Peyer's patch (tissue), 4 donors: Measurements from ENCODE around the gene RUNX3. TPM values are rescaled to one million over a fixed set of nuclear protein-coding genes. Genes with fewer than 3 reads are reported as not detected.

Source experiments
- DNase-seq, 3 donors: peaks; one replicate each; pipeline ENCODE4 v3.0.0-alpha.2; 2017 to 2019
- H3K27ac ChIP-seq, 4 donors: fragments of 200-600 bp; sonication (generic); one replicate each; pipeline ENCODE4 v1.5.1; 2016 to 2019
- H3K27me3 ChIP-seq, 2 donors: fragments of 200-600 bp; sonication (generic); one replicate each; pipeline ENCODE4 v1.5.1; 2019
- H3K36me3 ChIP-seq, 3 donors: fragments of 200-600 bp; sonication (generic); one replicate each; pipeline ENCODE4 v1.5.1; 2016 to 2019
- H3K4me1 ChIP-seq, 4 donors: fragments of 200-600 bp; sonication (generic); one replicate each; pipeline ENCODE4 v1.5.1; 2016 to 2019
- H3K4me3 ChIP-seq, 4 donors: fragments of 200-600 bp; sonication (generic); 1 replicate in 3 of 4; 2 replicates in 1 of 4; pipeline ENCODE4 v1.5.1; 2016 to 2019; ENCODE audit warnings: mild to moderate bottlenecking in 1 of 4
- H3K9me3 ChIP-seq, 4 donors: fragments of 200-600 bp; sonication (generic); one replicate each; pipeline ENCODE4 v1.5.1; 2016 to 2019; ENCODE audit warnings: mild to moderate bottlenecking in 1 of 4
- POLR2A ChIP-seq, 2 donors: fragments of 450-650 bp; IDR thresholded peaks; one replicate each; pipeline ENCODE4 v1.5.1; 2017; ENCODE audit warnings: antibody characterized with exemption in 2 of 2, mild to moderate bottlenecking in 2 of 2, moderate library complexity in 2 of 2
- small RNA-seq, 2 donors: library from RNA; depleted of rRNA; stranded (forward); fragments of <200 nt; gene quantifications; one replicate each; pipeline ENCODE3, GENCODE V24; 2016
- total RNA-seq, 4 donors: library from RNA; depleted of rRNA; stranded (reverse); fragments of >200 nt; gene quantifications; one replicate each; pipeline ENCODE4 v1.1.0, GENCODE V29; 2016
- TF ChIP-seq, protein P1 (sequence below), 6 experiments: fragments of 450-650 bp in 4 of 6; fragments of 200-600 bp in 2 of 6; sonication (generic) in 1 of 6; IDR thresholded peaks; one replicate each; pipeline ENCODE4 v1.5.1; 2017 to 2019; ENCODE audit warnings: antibody characterized with exemption in 6 of 6, mild to moderate bottlenecking in 3 of 6, moderate library complexity in 1 of 6

RUNX3 gene
- total RNA-seq, 4 donors from 2014 or later, result 2.1 to 9.9 (median 6.0) TPM

DNA sequence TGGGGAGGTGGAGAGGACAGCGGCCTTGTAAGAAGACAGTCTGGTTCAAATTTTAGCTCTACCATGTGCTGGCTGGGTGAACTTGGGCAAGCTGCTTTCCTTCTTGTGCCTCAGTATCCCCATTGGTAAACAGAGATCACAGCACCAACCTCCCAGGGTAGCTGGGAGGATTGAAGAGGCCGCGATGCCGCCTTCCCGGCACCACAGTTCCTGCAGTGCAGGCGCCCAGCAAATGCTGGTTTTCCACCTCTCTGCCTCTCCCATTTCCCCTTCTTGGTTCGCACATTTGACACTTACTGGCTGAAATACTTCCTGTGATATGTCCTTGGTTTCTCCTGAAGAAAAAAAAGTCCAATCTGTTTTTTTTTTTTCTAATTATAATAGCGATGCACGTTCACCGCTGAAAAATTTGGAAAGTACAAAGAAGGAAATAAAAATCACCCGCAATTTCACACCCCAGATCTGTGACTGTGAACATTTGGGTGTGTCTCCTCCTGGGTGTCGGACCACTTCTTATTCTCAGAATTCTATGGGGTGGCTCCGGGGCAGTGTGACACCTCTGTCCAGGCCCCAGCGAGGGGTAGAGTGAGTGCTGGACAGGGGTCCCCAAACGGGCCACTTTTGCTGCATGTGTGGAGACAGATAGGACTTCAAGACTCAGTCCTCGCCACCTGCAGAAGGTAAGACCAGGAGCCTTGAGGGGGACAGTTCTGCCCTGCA is 73.1 kb downstream of the RUNX3 start:
- H3K36me3 ChIP-seq, result no peaks in the 10 kb centered on the region
- peaks cover 0 to 12% (median 0%) of the 10 kb centered on the region in 4 donors for H3K4me1 ChIP-seq
- no peaks in the 10 kb centered on the region for H3K9me3 ChIP-seq
- no peak overlapping the region for H3K27ac ChIP-seq
- no peak overlapping the region for H3K4me3 ChIP-seq
- no peak for DNase-seq
- no peaks in the 10 kb centered on the region for H3K27me3 ChIP-seq
- TF ChIP-seq POLR2A (IDR thresholded peaks at IDR 0.05), result no peak
- TF ChIP-seq, protein P1, sequence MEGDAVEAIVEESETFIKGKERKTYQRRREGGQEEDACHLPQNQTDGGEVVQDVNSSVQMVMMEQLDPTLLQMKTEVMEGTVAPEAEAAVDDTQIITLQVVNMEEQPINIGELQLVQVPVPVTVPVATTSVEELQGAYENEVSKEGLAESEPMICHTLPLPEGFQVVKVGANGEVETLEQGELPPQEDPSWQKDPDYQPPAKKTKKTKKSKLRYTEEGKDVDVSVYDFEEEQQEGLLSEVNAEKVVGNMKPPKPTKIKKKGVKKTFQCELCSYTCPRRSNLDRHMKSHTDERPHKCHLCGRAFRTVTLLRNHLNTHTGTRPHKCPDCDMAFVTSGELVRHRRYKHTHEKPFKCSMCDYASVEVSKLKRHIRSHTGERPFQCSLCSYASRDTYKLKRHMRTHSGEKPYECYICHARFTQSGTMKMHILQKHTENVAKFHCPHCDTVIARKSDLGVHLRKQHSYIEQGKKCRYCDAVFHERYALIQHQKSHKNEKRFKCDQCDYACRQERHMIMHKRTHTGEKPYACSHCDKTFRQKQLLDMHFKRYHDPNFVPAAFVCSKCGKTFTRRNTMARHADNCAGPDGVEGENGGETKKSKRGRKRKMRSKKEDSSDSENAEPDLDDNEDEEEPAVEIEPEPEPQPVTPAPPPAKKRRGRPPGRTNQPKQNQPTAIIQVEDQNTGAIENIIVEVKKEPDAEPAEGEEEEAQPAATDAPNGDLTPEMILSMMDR (IDR thresholded peaks at IDR 0.05), result no peak

DNA sequence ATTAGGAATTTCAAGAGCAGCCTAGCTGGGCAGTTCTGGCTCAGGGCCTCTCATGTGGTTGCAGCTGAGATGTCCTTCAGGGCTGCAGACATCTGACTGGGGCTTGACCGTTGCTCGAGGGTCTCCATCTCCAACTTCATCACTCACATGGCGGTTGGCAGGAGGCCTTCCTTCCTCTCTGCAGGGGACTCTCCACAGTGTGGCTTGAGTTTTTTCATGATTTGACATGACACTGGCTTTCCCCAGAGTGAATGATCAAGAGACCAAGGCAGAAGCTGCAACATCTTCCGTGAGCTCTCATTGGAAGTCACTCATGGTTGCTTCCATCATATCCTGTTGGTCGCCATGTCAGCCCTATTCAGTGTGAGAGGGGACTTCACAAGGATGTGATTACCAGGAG is 74.6 kb downstream of the RUNX3 start:
- Histone ChIP-seq H3K9me3 (no peaks in the 10 kb centered on the region), H3K4me3 (no peak overlapping the region), H3K27me3 (no peaks in the 10 kb centered on the region), H3K27ac (no peak overlapping the region), H3K36me3 (no peaks in the 10 kb centered on the region), H3K4me1 (no peaks in the 10 kb centered on the region)
- TF ChIP-seq, protein P1 (IDR thresholded peaks at IDR 0.05), result no peak
- no peak for TF ChIP-seq POLR2A (IDR thresholded peaks at IDR 0.05)
- no peak for DNase-seq

DNA sequence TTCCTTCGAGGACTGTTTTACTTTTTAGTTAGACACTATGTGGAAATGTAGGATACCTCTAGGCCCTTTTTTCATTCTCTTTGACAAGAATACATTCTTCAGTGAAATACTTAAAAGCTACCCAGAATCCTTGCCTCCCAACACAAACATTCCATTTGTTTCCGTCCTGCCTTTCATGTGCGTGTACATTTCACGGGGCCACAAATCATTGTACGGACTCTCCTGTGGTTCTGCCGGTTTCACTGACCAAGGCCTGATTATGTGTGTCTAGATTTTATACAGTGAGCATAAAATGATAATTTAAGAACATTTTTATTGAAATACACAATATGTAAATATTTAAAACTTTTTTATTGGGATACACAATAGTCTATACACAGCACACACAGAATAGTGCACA is 76.4 kb downstream of the RUNX3 start:
- H3K9me3 ChIP-seq, result no peaks in the 10 kb centered on the region
- H3K4me3 ChIP-seq, result no peak overlapping the region
- H3K4me1 ChIP-seq, result peaks cover 0 to 5% (median under 1%) of the 10 kb centered on the region in 4 donors
- TF ChIP-seq, protein P1 (IDR thresholded peaks at IDR 0.05), result no peak
- TF ChIP-seq POLR2A (IDR thresholded peaks at IDR 0.05), result no peak
- DNase-seq, result no peak
- no peaks in the 10 kb centered on the region for H3K27me3 ChIP-seq
- no peak overlapping the region for H3K27ac ChIP-seq
- no peaks in the 10 kb centered on the region for H3K36me3 ChIP-seq

DNA sequence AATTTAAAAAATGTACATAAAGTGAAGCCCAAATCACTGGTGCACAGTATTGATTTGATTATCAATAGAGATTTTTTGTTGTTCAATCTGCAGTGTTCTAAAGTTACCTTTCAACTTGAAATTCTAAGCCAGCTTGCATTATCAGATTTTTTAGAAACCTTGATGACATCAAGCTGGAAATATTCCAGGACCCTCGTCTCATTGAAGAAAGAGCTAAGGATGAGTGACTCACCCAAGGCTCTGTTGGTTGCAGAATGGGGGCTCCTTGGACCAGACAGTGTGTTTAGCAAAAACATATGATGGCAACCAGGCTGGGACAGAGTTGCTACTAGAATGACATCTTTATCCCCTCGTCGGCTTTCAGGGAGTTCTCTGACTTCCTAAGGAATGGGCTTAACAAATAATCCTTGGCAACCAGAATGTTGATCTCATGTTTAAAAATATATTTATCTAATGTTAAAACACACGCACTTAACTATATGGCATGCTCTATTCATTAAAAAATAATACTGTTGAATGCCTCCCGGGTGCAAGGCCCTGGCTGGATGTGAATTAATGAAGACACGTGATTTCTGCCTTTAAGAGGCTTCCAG is 79.7 kb downstream of the RUNX3 start:
- no peak for TF ChIP-seq POLR2A (IDR thresholded peaks at IDR 0.05)
- TF ChIP-seq, protein P1 (IDR thresholded peaks at IDR 0.05), result no peak
- H3K4me1 ChIP-seq, result peaks cover 0 to 16% (median 5%) of the 10 kb centered on the region in 4 donors
- H3K36me3 ChIP-seq, result no peaks in the 10 kb centered on the region
- H3K27me3 ChIP-seq, result no peaks in the 10 kb centered on the region
- no peaks in the 10 kb centered on the region for H3K9me3 ChIP-seq
- no peak for DNase-seq
- no peak overlapping the region for H3K4me3 ChIP-seq
- no peak overlapping the region for H3K27ac ChIP-seq

DNA sequence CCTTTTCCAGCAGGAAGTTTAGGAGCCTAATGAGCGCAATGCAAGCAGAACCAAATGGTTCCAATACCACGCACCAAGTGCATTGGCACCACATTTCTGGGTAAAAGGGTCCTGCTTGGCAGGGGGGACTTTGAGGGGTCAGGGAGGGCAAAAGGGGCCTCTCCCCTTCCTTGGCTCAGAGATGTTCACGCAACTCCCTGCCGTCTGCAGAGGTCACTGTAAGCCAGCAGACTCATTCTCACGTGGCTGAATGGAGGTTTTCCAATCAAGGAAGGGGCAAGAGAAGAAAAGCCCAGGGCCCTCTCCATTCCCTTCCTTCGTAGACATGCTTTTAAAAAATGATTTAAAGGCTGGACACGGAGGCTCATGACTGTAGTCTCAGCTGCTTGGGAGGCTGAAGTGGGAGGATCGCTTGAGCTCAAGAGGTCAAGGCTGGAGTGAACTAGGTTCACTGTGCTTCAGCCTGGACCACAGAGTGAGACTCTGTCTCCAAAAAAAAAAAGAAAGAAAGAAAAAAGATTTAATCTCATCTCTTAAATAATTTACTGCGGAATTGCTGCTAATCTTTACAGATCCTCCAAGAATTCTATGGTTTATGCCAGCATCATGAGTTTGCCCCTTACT is 80.3 kb downstream of the RUNX3 start:
- Histone ChIP-seq H3K36me3 (no peaks in the 10 kb centered on the region), H3K27ac (no peak overlapping the region), H3K4me1 (peaks cover 0 to 16% (median 5%) of the 10 kb centered on the region in 4 donors), H3K27me3 (no peaks in the 10 kb centered on the region), H3K4me3 (no peak overlapping the region), H3K9me3 (no peaks in the 10 kb centered on the region)
- TF ChIP-seq, protein P1 (IDR thresholded peaks at IDR 0.05), result peak in 4 of 6 experiments; percentile 27 to 62 (median 44)
- no peak for TF ChIP-seq POLR2A (IDR thresholded peaks at IDR 0.05)
- peak in 2 of 3 donors; percentile 58 to 68 for DNase-seq

Small RNA genes lying within 50 kb of the gene (small RNA-seq; reads per million reads assigned to genes)
- gene MIR6731, result 0.23 to 0.32 reads per million in 2 donors

Other genes with a start within 250 kb of the RUNX3 start
- gene CLIC4, start 184.8 kb downstream of the RUNX3 start, total RNA-seq, result 10 to 100 TPM; 17.3 to 63.5 (median 32.6) TPM